NCI-H526 treated with DMSO at 0.1 percent for 48 hours (cell line): ENCODE data around the gene SLIT3.

ENCODE experiments used
- DNase-seq: peaks from one replicate; lab custom pipeline; 2025; lab: John Stamatoyannopoulos, UW

The SLIT3 gene

GRCh38 chr5:168796593-168797580 lies 504.1 kb downstream of the SLIT3 start:
- no peak for DNase-seq

- DNase-seq = no peak
These were observed 504.9 kb downstream of the SLIT3 start for GRCh38 chr5:168796000-168796399.

GRCh38 chr5:168793841-168794837 lies 506.8 kb downstream of the SLIT3 start:
- DNase-seq = no peak

GRCh38 chr5:168792678-168793077 lies 508.3 kb downstream of the SLIT3 start:
- no peak for DNase-seq

GRCh38 chr5:168790671-168791250 lies 510.2 kb downstream of the SLIT3 start:
- no peak for DNase-seq

GRCh38 chr5:168790002-168790635 lies 510.8 kb downstream of the SLIT3 start:
- DNase-seq = no peak

- DNase-seq = no peak
These were observed 512.2 kb downstream of the SLIT3 start for GRCh38 chr5:168788786-168789185.

GRCh38 chr5:168788107-168788506 lies 512.8 kb downstream of the SLIT3 start:
- no peak for DNase-seq

- DNase-seq = no peak
These were observed 514.8 kb downstream of the SLIT3 start for GRCh38 chr5:168786147-168786546.

- no peak for DNase-seq
These were observed 516.5 kb downstream of the SLIT3 start for GRCh38 chr5:168784454-168784853.

- no peak for DNase-seq
These were observed 518.9 kb downstream of the SLIT3 start for GRCh38 chr5:168781941-168782571.

GRCh38 chr5:168780888-168781287 lies 520.1 kb downstream of the SLIT3 start:
- no peak for DNase-seq

- no peak for DNase-seq
These were observed 521.6 kb downstream of the SLIT3 start for GRCh38 chr5:168779333-168779732.

- no peak for DNase-seq
These were observed 522.4 kb downstream of the SLIT3 start for GRCh38 chr5:168778536-168778935.

- no peak for DNase-seq
These were observed 523.3 kb downstream of the SLIT3 start for GRCh38 chr5:168777651-168778050.

- DNase-seq = no peak
These were observed 524.9 kb downstream of the SLIT3 start for GRCh38 chr5:168776070-168776469.

GRCh38 chr5:168773226-168773625 lies 527.7 kb downstream of the SLIT3 start:
- no peak for DNase-seq

GRCh38 chr5:168772316-168772961 lies 528.5 kb downstream of the SLIT3 start:
- DNase-seq = no peak

- no peak for DNase-seq
These were observed 529.3 kb downstream of the SLIT3 start for GRCh38 chr5:168771678-168772077.

GRCh38 chr5:168770996-168771395 lies 529.9 kb downstream of the SLIT3 start:
- no peak for DNase-seq
